GM18951 (cell line): Measurements from ENCODE around the gene PGBD5.

Experiments used
- POLR2A ChIP-seq: IDR thresholded peaks from 4 replicates; pipeline ENCODE4 v1.6.1; 2011; ENCODE audit warnings: mild to moderate bottlenecking; ENCODE audit not compliant: insufficient read length, insufficient read depth; ENCODE audit errors: extremely low read depth
- in situ Hi-C: fragments of 300-500 bp; cut with MboI; formaldehyde crosslinking; loops from one replicate; pipeline ENCODE4 v1.12.0; 2022; ENCODE audit warnings: low sequenced_read_pairs, mixed read lengths, inconsistent platforms; ENCODE audit not compliant: unreplicated experiment

PGBD5 gene

GRCh38 chr1:230351514-230351913 lies 74.6 kb downstream of the PGBD5 start:
- no peak for TF ChIP-seq POLR2A
- in situ Hi-C loops: no loop called here

- in situ Hi-C loops: no loop called here
- no peak for TF ChIP-seq POLR2A
Measured at GRCh38 chr1:230350208-230350921, 75.8 kb downstream of the PGBD5 start.

- in situ Hi-C loops: no loop called here
- no peak for TF ChIP-seq POLR2A
Measured at GRCh38 chr1:230349020-230349393, 77.1 kb downstream of the PGBD5 start.

- no peak for TF ChIP-seq POLR2A
- in situ Hi-C loops: no loop called here
Measured at GRCh38 chr1:230348386-230349019, 77.6 kb downstream of the PGBD5 start.

GRCh38 chr1:230347896-230348295 lies 78.2 kb downstream of the PGBD5 start:
- TF ChIP-seq POLR2A: no peak
- in situ Hi-C loops: no loop called here

- no peak for TF ChIP-seq POLR2A
- in situ Hi-C loops: no loop called here
Measured at GRCh38 chr1:230345139-230345885, 80.8 kb downstream of the PGBD5 start.

- in situ Hi-C loops: no loop called here
- TF ChIP-seq POLR2A: no peak
Measured at GRCh38 chr1:230342699-230343098, 83.4 kb downstream of the PGBD5 start.

- no peak for TF ChIP-seq POLR2A
- in situ Hi-C loops: no loop called here
Measured at GRCh38 chr1:230342019-230342418, 84.1 kb downstream of the PGBD5 start.

GRCh38 chr1:230341162-230341546 lies 85.0 kb downstream of the PGBD5 start:
- in situ Hi-C loops: no loop called here
- TF ChIP-seq POLR2A: no peak

- in situ Hi-C loops: no loop called here
- no peak for TF ChIP-seq POLR2A
Measured at GRCh38 chr1:230340526-230341161, 85.5 kb downstream of the PGBD5 start.

- in situ Hi-C loops: no loop called here
- no peak for TF ChIP-seq POLR2A
Measured at GRCh38 chr1:230339033-230339432, 87.1 kb downstream of the PGBD5 start.

- in situ Hi-C loops: no loop called here
- TF ChIP-seq POLR2A: no peak
Measured at GRCh38 chr1:230337266-230337665, 88.9 kb downstream of the PGBD5 start.

- in situ Hi-C loops: no loop called here
- no peak for TF ChIP-seq POLR2A
Measured at GRCh38 chr1:230335861-230336522, 90.1 kb downstream of the PGBD5 start.

- in situ Hi-C loops: no loop called here
- TF ChIP-seq POLR2A: no peak
Measured at GRCh38 chr1:230334447-230334837, 91.7 kb downstream of the PGBD5 start.
